NCI-H2171 (cell line): Measurements from ENCODE around the gene OR56A4.
"Not testable (repeated sequence)": the region's sequence is repeated elsewhere in the genome, so short reads cannot be mapped to it uniquely, and the experiment has no call there.

Experiments used
- DNase-seq: peaks from one replicate; lab custom pipeline; 2025; lab: John Stamatoyannopoulos, UW

Gene OR56A4

DNA sequence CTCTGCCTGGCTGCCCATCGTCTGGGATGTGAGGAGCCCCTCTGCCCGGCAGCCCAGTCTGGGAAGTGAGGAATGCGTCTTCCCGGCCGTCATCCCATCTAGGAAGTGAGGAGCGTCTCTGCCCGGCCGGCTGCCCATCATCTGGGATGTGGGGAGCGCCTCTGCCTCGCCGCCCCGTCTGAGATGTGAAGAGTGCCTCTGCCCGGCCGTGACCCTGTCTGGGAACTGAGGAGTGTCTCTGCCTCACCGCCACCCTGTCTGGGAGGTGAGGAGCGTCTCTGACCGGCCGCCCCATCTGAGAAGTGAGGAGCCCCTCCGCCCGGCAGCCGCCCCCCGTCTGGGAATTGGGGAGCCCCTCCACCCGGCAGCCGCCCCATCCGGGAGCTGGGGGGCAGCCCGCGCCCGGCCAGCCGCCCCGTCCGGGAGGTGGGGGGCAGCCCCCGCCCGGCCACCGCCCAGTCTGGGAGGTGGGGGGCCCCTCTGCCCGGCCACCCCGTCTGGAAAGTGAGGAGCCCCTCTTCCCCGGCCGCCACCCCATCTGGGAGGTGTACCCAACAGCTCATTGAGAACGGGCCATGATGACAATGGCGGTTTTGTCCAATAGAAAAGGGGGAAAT, 45.9 kb downstream of the OR56A4 start:
- DNase-seq: not testable (repeated sequence)

DNA sequence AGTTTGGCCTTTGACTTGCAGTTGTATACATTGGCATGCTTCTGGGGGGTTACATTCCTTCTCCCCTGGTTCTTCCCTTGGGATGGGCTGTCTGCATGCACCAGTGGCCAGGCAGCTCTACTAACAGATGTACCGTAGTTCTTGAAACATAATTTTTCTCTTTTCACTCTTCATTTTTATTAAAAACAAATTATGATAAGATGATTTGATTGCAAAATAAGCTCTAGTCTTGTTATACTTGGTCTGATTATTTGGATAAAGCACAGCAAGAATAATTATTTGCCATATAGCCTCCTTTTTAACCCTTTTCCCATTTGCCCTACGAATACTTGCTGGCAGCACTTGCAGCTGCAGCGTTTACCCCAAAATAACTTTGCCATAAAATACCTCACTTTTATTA, 51.2 kb downstream of the OR56A4 start:
- no peak for DNase-seq
